Small intestine (tissue), 7 donors: ENCODE measurements around the gene ZKSCAN1. TPM values are rescaled to one million over a fixed set of nuclear protein-coding genes. Genes with fewer than 3 reads are reported as not detected.
"Not testable (repeated sequence)": the region's sequence is repeated elsewhere in the genome, so short reads cannot be mapped to it uniquely, and the experiment has no call there.

Experiments
- DNase-seq, 2 donors: peaks; one replicate each; pipeline versions ENCODE4 v3.0.0 to v3.0.0-alpha.2; 2013
- FAIRE-seq: peaks from 2 replicates; lab custom pipeline; 2012; peaks lifted over from hg19 to GRCh38; lab: Jason Lieb, UNC
- H3K27ac ChIP-seq, 3 donors: one replicate each; pipeline ENCODE4 v1.5.1; 2013; ENCODE audit warnings: low read length in 2 of 3, mild to moderate bottlenecking in 2 of 3, control low read depth in 1 of 3, inconsistent platforms in 1 of 3, low read depth in 1 of 3, moderate library complexity in 1 of 3
- H3K27me3 ChIP-seq, 3 donors: one replicate each; pipeline ENCODE4 v1.6.1; 2013; ENCODE audit warnings: low read length in 3 of 3, inconsistent platforms in 1 of 3; ENCODE audit not compliant: control insufficient read depth in 3 of 3, insufficient read depth in 3 of 3
- H3K36me3 ChIP-seq, 3 donors: one replicate each; pipeline ENCODE4 v1.6.1; 2013; ENCODE audit warnings: low read length in 3 of 3, inconsistent platforms in 1 of 3, low read depth in 1 of 3, mild to moderate bottlenecking in 1 of 3, moderate library complexity in 1 of 3; ENCODE audit not compliant: control insufficient read depth in 3 of 3, insufficient read depth in 2 of 3
- H3K4me1 ChIP-seq, 3 donors: one replicate each; pipeline ENCODE4 v1.6.1; 2013; ENCODE audit warnings: low read length in 2 of 3, inconsistent platforms in 1 of 3, low read depth in 1 of 3, mild to moderate bottlenecking in 1 of 3, moderate library complexity in 1 of 3; ENCODE audit not compliant: control insufficient read depth in 3 of 3, insufficient read depth in 2 of 3
- H3K4me3 ChIP-seq, 3 donors: one replicate each; pipeline ENCODE4 v1.5.1; 2013; ENCODE audit warnings: low read length in 3 of 3, control low read depth in 1 of 3, inconsistent platforms in 1 of 3, low read depth in 1 of 3, mild to moderate bottlenecking in 1 of 3, moderate library complexity in 1 of 3
- H3K9me3 ChIP-seq, 2 donors: one replicate each; pipeline ENCODE4 v1.6.1; 2013; ENCODE audit warnings: low read depth in 1 of 2, low read length in 1 of 2; ENCODE audit not compliant: control insufficient read depth in 2 of 2, insufficient read depth in 1 of 2
- WGBS, 3 donors: extraction: QIAGEN DNeasy Blood & Tissue Kit; methylation state at CpG; one replicate each; pipeline ENCODE4 v1.1.7; 2013; 5-methylcytosine and 5-hydroxymethylcytosine counted together
- polyA plus RNA-seq, 4 donors: library from polyadenylated mRNA; stranded (reverse) in 3 of 4; unstranded in 1 of 4; fragments of 200-250 nt in 3 of 4; fragments of 120-200 nt in 1 of 4; gene quantifications; one replicate each; pipeline versions ENCODE4 v1.2.1 to v1.2.3, GENCODE V29; 2013
- donor health status: healthy with polysubstance abuse.
- donor health status: control.
- donor health status: control.
- donor health status: Bipolar disorder and iron deficiency.
- donor health status: healthy.

ZKSCAN1 gene
- polyA plus RNA-seq, 4 donors = 10.8 to 47.8 (median 19.1) TPM

- Histone ChIP-seq H3K9me3 (no peaks in the 10 kb centered on the region), H3K27me3 (no peaks in the 10 kb centered on the region), H3K4me1 (no peaks in the 10 kb centered on the region), H3K36me3 (no peaks in the 10 kb centered on the region), H3K27ac (no peak overlapping the region), H3K4me3 (no peak overlapping the region)
- WGBS, 3 donors = 31 to 76% (median 48%) methylated on average over 13 of the region's 13 CpGs
- FAIRE-seq (no peak), DNase-seq (no peak)
These were observed 38.8 kb upstream of the ZKSCAN1 start for GRCh38 chr7:99976626-99977025.

- H3K27me3 ChIP-seq, FAIRE-seq, H3K4me1 ChIP-seq, H3K36me3 ChIP-seq, H3K9me3 ChIP-seq, H3K27ac ChIP-seq, H3K4me3 ChIP-seq: not testable (repeated sequence)
- peak; percentile 16 to 31 for DNase-seq
- 7 to 13% (median 12%) methylated on average over 6 to 10 of the region's 10 CpGs for WGBS, 3 donors
These were observed 35.6 kb upstream of the ZKSCAN1 start for GRCh38 chr7:99979814-99980225.

- not testable (repeated sequence) for H3K36me3 ChIP-seq, DNase-seq, H3K27ac ChIP-seq, H3K4me3 ChIP-seq, FAIRE-seq, H3K4me1 ChIP-seq, H3K27me3 ChIP-seq, H3K9me3 ChIP-seq
- 51 to 58% (median 56%) methylated on average over 3 to 4 of the region's 4 CpGs for whole genome bisulfite sequencing, 3 donors
These were observed 34.9 kb upstream of the ZKSCAN1 start for GRCh38 chr7:99980448-99980872.

- not testable (repeated sequence) for H3K4me1 ChIP-seq, H3K27ac ChIP-seq, H3K4me3 ChIP-seq, H3K36me3 ChIP-seq, FAIRE-seq, DNase-seq, H3K27me3 ChIP-seq, H3K9me3 ChIP-seq
- WGBS, 3 donors = 87 to 89% (median 89%) methylated on average over 7 of the region's 7 CpGs
These were observed 34.3 kb upstream of the ZKSCAN1 start for GRCh38 chr7:99981066-99981465.

GRCh38 chr7:99984593-99984992 lies 30.8 kb upstream of the ZKSCAN1 start:
- no peak for DNase-seq
- Histone ChIP-seq H3K27me3 (peaks cover 0 to 6% (median 0%) of the 10 kb centered on the region in 3 donors), H3K4me1 (no peaks in the 10 kb centered on the region), H3K4me3 (no peak overlapping the region), H3K27ac (no peak overlapping the region), H3K36me3 (no peaks in the 10 kb centered on the region), H3K9me3 (no peaks in the 10 kb centered on the region)
- FAIRE-seq = no peak
- 37 to 50% (median 38%) methylated on average over 2 of the region's 2 CpGs for WGBS, 3 donors

GRCh38 chr7:99987306-99987705 lies 28.1 kb upstream of the ZKSCAN1 start:
- WGBS, 3 donors = 74 to 77% (median 74%) methylated on average over 12 to 13 of the region's 14 CpGs
- not testable (repeated sequence) for H3K4me3 ChIP-seq, FAIRE-seq, H3K9me3 ChIP-seq, H3K27ac ChIP-seq, H3K4me1 ChIP-seq, DNase-seq, H3K36me3 ChIP-seq
- H3K27me3 ChIP-seq = peaks cover 0 to 13% (median 0%) of the 10 kb centered on the region in 3 donors

GRCh38 chr7:99987846-99988245 lies 27.6 kb upstream of the ZKSCAN1 start:
- 75 to 91% (median 76%) methylated on average over 5 of the region's 5 CpGs for WGBS, 3 donors
- FAIRE-seq = no peak
- Histone ChIP-seq H3K27me3 (peaks cover 0 to 13% (median 0%) of the 10 kb centered on the region in 3 donors), H3K4me3 (no peak overlapping the region), H3K36me3 (no peaks in the 10 kb centered on the region), H3K9me3 (no peaks in the 10 kb centered on the region), H3K27ac (no peak overlapping the region), H3K4me1 (no peaks in the 10 kb centered on the region)
- DNase-seq = no peak

GRCh38 chr7:99990460-99990852 lies 24.9 kb upstream of the ZKSCAN1 start:
- Histone ChIP-seq H3K4me3 (peak overlapping the region in 1 of 3 donors; percentile 22), H3K27me3 (peaks cover 0 to 13% (median 0%) of the 10 kb centered on the region in 3 donors), H3K36me3 (no peaks in the 10 kb centered on the region), H3K27ac (no peak overlapping the region), H3K4me1 (no peaks in the 10 kb centered on the region), H3K9me3 (no peaks in the 10 kb centered on the region)
- FAIRE-seq = no peak
- 41 to 56% (median 48%) methylated on average over 14 of the region's 14 CpGs for WGBS, 3 donors
- no peak for DNase-seq

GRCh38 chr7:99991543-99991942 lies 23.9 kb upstream of the ZKSCAN1 start:
- 25 to 57% (median 39%) methylated on average over 6 of the region's 6 CpGs for WGBS, 3 donors
- not testable (repeated sequence) for H3K4me3 ChIP-seq, DNase-seq, H3K9me3 ChIP-seq, H3K4me1 ChIP-seq, H3K27ac ChIP-seq, H3K36me3 ChIP-seq, FAIRE-seq
- peaks cover 0 to 13% (median 0%) of the 10 kb centered on the region in 3 donors for H3K27me3 ChIP-seq
